Prostate gland (tissue), 2 donors: ENCODE results near the gene YTHDF1.

Experiments used
- POLR2A ChIP-seq: fragments of 450-650 bp; IDR thresholded peaks from one replicate; pipeline ENCODE4 v1.6.1; 2016; ENCODE audit warnings: antibody characterized with exemption, mild to moderate bottlenecking
- POLR2AphosphoS5 ChIP-seq: sonication (generic); formaldehyde crosslinking; IDR thresholded peaks from one replicate; pipeline ENCODE4 v1.6.1; 2017; ENCODE audit warnings: antibody characterized with exemption
- TF ChIP-seq, protein P1 (sequence below), 4 experiments: fragments of 200-600 bp in 2 of 4; fragments of 450-650 bp in 2 of 4; sonication (generic) in 2 of 4; IDR thresholded peaks; 1 replicate in 3 of 4; 2 replicates in 1 of 4; pipeline ENCODE4 v1.5.1; 2016 to 2019; ENCODE audit warnings: antibody characterized with exemption in 4 of 4, mild to moderate bottlenecking in 2 of 4, moderate library complexity in 2 of 4

DNA sequence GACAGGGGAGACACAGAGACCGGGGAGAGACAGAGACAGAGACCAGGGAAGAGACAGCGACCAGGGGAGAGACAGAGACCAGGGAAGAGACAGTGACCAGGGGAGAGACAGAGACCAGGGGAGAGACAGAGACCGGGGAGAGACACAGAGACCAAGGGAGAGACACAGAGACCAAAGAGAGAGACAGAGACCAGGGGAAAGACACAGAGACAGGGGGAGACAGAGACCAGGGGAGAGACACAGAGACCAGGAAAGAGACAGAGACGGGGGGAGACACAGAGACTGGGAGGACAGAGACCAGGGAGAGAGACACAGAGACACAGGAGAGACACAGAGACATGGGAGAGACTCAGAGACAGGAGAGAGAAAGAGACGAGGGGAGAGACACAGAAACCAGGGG lies 43.9 kb downstream of the YTHDF1 start:
- no peak for TF ChIP-seq POLR2AphosphoS5
- TF ChIP-seq POLR2A: no peak
- TF ChIP-seq, protein P1, sequence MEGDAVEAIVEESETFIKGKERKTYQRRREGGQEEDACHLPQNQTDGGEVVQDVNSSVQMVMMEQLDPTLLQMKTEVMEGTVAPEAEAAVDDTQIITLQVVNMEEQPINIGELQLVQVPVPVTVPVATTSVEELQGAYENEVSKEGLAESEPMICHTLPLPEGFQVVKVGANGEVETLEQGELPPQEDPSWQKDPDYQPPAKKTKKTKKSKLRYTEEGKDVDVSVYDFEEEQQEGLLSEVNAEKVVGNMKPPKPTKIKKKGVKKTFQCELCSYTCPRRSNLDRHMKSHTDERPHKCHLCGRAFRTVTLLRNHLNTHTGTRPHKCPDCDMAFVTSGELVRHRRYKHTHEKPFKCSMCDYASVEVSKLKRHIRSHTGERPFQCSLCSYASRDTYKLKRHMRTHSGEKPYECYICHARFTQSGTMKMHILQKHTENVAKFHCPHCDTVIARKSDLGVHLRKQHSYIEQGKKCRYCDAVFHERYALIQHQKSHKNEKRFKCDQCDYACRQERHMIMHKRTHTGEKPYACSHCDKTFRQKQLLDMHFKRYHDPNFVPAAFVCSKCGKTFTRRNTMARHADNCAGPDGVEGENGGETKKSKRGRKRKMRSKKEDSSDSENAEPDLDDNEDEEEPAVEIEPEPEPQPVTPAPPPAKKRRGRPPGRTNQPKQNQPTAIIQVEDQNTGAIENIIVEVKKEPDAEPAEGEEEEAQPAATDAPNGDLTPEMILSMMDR (IDR thresholded peaks at IDR 0.05): no peak
